Hypothalamus (tissue), 51 donors: ENCODE measurements around the gene EML1.
A peak's percentile ranks its signal among the peaks of the same experiment; 100 is the strongest.

ENCODE experiments used
- DNase-seq, 51 donors: peaks; one replicate each; lab custom pipeline; 2025; lab: John Stamatoyannopoulos, UW

The EML1 gene

GRCh38 chr14:99853206-99853605 is 60.0 kb downstream of the EML1 start:
- no peak for DNase-seq

- DNase-seq: no peak
Observed at GRCh38 chr14:99854831-99855230, 61.6 kb downstream of the EML1 start.

GRCh38 chr14:99855271-99855670 is 62.1 kb downstream of the EML1 start:
- DNase-seq: no peak

- no peak for DNase-seq
Observed at GRCh38 chr14:99857551-99857950, 64.3 kb downstream of the EML1 start.

- DNase-seq: no peak
Observed at GRCh38 chr14:99860219-99860618, 67.0 kb downstream of the EML1 start.

- DNase-seq: no peak
Observed at GRCh38 chr14:99862136-99862535, 68.9 kb downstream of the EML1 start.

GRCh38 chr14:99863059-99863458 is 69.8 kb downstream of the EML1 start:
- no peak for DNase-seq

GRCh38 chr14:99865408-99865807 is 72.2 kb downstream of the EML1 start:
- DNase-seq: no peak

GRCh38 chr14:99870617-99871016 is 77.4 kb downstream of the EML1 start:
- no peak for DNase-seq

GRCh38 chr14:99871771-99872170 is 78.6 kb downstream of the EML1 start:
- DNase-seq: no peak

GRCh38 chr14:99872786-99873440 is 79.7 kb downstream of the EML1 start:
- peak in 2 of 51 donors; percentile 12 to 59 for DNase-seq

- DNase-seq: no peak
Observed at GRCh38 chr14:99873653-99874052, 80.4 kb downstream of the EML1 start.

GRCh38 chr14:99874306-99874705 is 81.1 kb downstream of the EML1 start:
- DNase-seq: no peak

GRCh38 chr14:99875421-99875820 is 82.2 kb downstream of the EML1 start:
- DNase-seq: no peak

- no peak for DNase-seq
Observed at GRCh38 chr14:99875836-99876235, 82.6 kb downstream of the EML1 start.

GRCh38 chr14:99876406-99876805 is 83.2 kb downstream of the EML1 start:
- no peak for DNase-seq

GRCh38 chr14:99878563-99878962 is 85.3 kb downstream of the EML1 start:
- no peak for DNase-seq

GRCh38 chr14:99879401-99880295 is 86.4 kb downstream of the EML1 start:
- DNase-seq: no peak

- peak in 17 of 51 donors; percentile 6 to 59 (median 36) for DNase-seq
Observed at GRCh38 chr14:99880651-99881420, 87.6 kb downstream of the EML1 start.

GRCh38 chr14:99883866-99884650 is 90.8 kb downstream of the EML1 start:
- no peak for DNase-seq
